ENCODE measurements around the gene WAPL.
A peak's percentile ranks its signal among the peaks of the same experiment; 100 is the strongest.
"Not testable (repeated sequence)": the region's sequence is repeated elsewhere in the genome, so short reads cannot be mapped to it uniquely, and the experiment has no call there.

The WAPL gene

GRCh38 chr10:86409183-86409582 lies 112.4 kb downstream of the WAPL start:
- DNase-seq, result no peak

DNA sequence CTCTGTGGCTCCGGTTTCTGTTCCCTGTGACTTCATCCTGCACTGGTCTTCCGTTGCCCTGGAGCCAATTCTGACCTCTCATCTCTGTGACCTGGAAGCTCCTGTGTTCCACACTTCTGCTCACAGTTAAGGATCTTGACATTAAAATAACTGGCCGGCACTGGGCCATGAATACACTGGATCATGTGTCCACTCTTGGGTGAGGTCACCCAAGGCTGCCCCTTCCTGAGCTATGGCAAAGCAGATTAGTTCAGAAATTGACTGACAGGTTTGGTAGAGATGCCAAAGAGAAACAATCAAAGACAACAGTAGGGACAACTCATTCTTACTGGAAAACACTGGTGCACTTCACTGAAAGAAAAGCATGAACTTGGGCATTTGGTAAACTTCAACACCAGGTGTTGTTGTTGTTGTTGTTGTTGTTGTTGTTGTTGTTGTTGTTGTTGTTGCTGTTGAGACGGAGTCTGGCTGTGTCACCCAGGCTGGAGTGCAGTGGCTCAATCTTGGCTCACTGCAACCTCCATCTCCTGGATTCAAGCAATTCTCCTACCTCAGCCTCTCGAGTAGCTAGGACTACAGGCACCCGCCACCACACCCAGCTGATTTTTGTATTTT lies 118.3 kb downstream of the WAPL start:
- no peak for DNase-seq

GRCh38 chr10:86402283-86402941 lies 119.2 kb downstream of the WAPL start:
- no peak for DNase-seq

DNA sequence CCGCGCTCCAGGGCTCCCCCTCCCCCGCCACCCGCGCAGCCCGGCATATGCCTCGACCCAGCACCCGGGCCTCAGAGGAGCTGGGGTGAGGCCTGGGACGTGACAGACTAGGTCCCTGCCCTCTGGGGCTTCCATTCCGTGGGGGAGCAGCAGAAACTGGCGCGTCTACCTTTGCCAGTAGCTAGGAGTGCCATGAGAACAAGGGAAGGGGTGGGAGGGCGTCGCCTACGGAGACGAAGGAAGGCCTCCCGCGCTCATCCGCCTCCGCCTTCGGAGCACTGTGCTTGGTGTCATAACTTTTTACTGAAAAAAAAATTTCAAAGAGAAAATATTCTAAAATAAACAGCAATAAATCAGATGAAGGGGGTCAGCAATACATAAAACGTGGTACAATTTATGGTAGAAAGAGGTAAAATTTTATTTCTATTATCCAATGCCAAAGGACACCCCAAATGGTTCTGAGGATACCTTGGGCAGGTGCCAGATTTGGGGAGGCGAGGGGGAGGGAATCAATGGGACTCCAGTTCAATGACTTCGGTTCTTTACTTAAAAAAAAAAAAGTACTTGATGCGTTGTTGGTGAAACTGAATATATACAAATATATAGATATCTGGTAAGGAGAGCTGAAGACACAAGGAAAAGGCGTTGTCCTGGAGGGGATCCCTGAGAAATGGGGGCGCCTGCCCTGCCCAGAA lies 119.9 kb downstream of the WAPL start:
- DNase-seq, result no peak

DNA sequence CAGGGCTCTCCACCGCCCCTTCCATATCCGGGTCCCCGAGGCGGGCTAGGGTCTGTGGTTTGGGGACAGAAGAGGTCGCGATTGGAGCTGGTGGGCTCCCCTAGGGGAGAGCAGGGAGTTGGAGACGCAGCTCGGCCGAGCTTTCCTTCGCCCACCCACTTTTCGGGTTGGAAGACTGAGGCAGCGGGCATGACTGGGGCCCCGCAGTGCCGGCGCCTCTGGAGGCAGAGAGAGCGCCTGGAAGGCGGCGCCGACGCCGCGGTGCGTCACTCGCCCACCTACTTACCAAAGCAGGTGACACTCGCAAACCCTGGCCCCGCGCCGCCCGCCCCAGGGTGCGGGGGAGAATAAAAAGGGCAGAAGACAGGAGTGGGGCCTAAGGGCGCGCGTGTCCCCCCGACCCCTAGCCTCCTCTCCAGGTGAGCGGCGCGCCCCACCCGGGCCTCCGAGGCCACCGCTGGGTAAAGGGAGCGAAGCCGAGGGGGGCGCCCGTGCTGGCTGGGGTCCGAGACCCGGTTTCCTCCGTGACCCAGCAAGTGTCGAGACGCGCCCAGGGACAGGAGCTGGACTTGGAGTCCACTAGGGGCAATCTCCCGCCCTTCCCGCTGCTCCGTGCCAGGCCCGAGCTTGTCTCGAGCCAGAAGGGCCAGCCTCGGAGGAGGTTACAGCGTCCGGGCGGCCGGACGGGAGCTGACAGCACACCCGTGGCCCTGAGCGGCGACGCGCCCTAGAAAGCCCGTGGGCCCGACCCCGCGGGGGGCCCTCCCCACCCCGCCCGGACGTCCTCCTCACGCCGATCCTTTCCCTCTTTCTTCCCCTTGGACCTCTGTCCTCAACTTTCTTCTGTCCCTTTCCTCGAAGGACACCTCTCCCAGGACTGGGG lies 120.6 kb downstream of the WAPL start:
- no peak for DNase-seq

GRCh38 chr10:86399879-86400704 lies 121.5 kb downstream of the WAPL start:
- DNase-seq, result peak; percentile 91

DNA sequence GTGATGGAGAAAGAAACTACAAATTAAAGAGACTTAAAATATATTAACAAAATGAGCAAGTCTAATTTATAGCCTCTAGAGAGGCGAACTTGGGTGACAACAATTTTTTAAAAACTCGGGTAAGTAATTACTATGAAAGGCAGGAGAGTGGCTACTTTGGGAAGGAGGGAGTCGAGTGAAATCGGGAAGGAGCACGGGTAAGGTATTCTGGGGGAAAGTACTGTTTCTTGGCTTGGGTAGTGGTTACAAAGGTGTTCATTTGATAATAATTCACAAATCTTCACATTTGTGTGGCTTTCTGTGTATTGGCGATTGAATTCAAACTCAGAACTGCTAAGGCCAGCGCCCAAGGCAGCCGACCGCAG lies 122.1 kb downstream of the WAPL start:
- DNase-seq, result no peak

DNA sequence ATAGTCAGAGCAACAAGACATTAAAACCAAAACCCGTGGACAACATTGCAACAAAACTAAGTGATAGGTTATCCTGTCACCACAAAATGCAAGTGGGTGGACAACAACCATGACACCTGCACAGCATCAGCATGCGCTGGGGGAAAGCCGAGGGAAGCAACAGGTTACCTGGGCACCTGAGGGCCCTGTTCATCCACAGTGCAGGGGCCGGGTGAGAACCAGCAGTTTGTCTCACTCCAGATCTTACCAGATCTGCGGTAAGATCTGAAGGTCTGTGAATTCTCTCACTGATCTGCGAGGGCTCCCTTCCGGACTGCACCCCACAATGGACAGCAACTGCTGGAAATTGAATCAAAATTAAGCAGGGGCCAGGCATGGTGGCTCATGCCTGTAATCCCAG lies 124.5 kb downstream of the WAPL start:
- no peak for DNase-seq

DNA sequence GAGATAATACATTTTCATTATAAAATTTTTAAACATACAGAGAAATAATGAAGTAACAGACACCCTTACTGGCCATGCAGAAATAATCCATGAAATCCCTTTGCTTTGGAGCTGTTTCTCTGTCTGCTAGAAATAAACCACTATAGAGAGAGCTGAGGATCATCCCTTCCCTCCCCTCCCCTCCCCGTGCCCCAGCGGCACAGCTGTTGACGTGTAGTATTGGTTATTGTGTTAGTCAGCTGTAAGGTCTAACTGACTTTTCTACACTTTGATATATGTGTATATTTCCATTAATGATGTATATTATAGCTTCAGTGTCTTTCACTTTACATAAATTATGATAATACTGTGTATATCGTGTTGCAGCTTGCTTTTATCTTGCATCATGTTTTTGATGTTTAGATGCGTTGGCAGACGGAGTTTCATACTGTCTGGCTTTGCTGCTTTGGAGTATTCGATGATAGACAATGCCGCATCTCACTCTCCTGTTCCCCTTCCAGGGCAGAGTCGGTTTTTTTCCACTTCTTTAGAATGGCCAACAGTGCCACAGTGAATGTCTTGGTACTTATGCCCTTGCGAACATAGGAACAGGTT lies 127.6 kb downstream of the WAPL start:
- peak; percentile 24 for DNase-seq

DNA sequence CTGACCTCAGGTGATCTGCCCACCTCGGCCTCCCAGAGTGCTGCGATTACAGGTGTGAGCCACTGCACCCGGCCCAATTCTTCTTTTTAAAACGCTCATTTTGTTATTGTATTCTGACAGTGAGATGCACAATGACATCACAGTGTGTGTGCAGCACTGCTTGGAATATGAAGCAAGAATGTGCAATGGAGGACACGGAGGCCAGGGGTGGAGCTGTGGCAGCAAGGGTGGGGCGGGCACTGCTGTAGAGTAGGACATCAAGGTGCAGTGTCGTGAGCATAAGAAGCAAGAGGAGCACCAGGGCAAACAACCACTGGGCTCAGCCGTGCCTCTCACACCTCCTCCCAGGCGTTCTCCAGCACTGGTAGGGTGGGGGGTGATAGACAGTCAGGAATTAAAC lies 128.2 kb downstream of the WAPL start:
- DNase-seq, result no peak

GRCh38 chr10:86392723-86393094 lies 128.9 kb downstream of the WAPL start:
- DNase-seq, result no peak

DNA sequence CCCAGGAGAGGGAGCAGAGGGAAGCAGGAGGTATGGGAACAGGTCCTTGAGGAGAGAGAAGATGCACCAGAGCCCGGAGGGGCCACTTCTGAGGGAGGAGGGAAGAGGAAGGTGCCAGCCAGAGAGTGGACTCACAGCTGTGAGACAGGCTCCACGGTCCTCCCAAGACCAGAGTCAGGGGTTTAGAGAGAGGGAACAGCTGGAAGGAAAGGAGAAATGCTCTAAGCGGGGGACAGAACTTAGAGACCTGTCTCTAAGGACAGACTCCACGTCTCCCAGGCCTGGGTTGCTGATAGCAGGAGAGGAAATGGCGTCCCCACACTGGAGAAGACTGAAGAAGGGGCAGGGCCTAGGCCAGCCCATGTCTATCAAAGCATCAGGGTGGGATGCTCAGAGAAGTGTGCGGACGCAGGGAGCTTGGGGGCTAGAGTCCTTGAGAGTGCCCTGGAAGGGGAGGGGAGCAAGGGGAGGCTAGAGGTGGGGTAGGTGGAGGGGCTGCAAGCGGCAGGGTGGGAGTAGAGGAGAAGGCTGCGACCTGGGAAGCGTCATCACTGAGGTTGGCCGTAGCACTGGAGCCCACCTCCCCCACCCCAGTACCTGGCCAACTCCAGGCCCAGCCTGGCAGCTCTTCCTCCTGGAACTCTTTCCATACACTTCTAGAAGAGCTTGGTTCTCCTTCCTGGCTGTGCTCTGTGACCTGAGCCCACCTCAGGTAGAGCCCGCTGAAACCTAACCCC lies 129.4 kb downstream of the WAPL start:
- DNase-seq, result no peak

DNA sequence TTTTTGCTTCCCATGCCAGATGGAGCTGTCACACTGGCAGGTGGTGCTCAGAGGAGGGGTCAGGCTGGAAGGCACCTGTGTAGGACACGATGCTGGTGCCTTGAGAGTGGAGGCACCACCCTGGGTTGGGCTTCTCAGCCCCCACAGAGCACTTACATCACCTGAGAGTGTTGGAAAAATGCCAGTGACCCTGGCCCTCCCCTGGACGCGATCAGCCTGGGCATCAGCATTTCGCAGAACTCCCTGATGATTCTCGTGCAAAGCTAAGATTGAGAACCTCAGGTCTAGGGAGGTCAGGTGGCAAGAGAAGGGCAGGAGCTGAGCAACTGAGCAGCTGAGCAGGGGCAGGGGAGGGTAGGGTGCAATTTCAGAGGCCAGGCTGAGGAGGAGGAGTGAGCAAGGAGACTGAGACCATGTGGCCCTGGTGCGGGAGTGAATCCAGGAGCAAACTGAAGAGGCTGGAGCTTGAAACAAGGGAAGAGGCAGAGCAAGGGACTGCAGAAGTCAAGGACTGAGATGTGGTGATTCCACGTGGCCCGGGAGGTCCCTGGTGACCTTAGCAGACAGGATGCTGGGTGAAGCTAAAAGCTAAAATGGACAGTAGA lies 130.3 kb downstream of the WAPL start:
- no peak for DNase-seq

- DNase-seq, result no peak
Measured at GRCh38 chr10:86390337-86391120, 131.1 kb downstream of the WAPL start.

GRCh38 chr10:86389441-86390193 lies 132.0 kb downstream of the WAPL start:
- no peak for DNase-seq

GRCh38 chr10:86389109-86389440 lies 132.5 kb downstream of the WAPL start:
- not testable (repeated sequence) for DNase-seq

- DNase-seq, result no peak
Measured at GRCh38 chr10:86388119-86388704, 133.4 kb downstream of the WAPL start.

GRCh38 chr10:86387178-86387794 lies 134.3 kb downstream of the WAPL start:
- peak; percentile 94 for DNase-seq

GRCh38 chr10:86385806-86386205 lies 135.8 kb downstream of the WAPL start:
- no peak for DNase-seq
